ENCODE measurements around the gene PHTF1.
A peak's percentile ranks its signal among the peaks of the same experiment; 100 is the strongest.

Gene PHTF1

DNA sequence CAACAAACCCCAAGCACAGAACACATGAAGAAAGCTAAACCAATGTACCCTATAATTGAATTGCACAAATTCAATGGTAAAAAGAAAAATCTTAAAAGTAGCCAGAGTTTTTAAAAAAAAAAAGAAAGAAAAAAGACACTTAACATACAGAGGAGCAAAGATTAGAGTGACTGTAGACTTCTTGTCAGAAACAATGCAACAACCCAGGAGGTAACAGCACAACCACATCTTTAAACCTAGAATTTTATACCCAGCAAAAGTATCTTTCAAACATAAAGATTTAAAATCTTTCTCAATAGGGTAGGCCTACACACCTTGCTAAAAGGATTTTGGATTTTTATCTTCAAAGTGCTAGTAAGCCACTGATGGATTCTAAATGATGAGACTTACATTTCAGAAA lies 64.4 kb downstream of the PHTF1 start:
- H3K9me3 ChIP-seq (ENCODE audit: control extremely low read depth in 1 of 5, control insufficient read depth in 4 of 5, insufficient read depth in 2 of 5, low read depth in 1 of 5, low read length in 4 of 5), result peaks cover 0 to 20% (median 7%) of the 10 kb centered on the region in 5 experiments
- POLR2A ChIA-PET, result no interaction called here
- H3K27me3 ChIP-seq (replicated peaks in 2 of 5; ENCODE audit: control insufficient read depth in 4 of 5, insufficient read depth in 5 of 5, low read length in 4 of 5), result no peaks in the 10 kb centered on the region
- CTCF ChIA-PET, result no interaction called here
- H3K4me1 ChIP-seq (ENCODE audit: control extremely low read depth in 1 of 4, control insufficient read depth in 4 of 4, insufficient read depth in 4 of 4, low read length in 3 of 4), result no peaks in the 10 kb centered on the region
- DNase-seq, result peak in 1 of 3 donors; percentile 10
- no peak overlapping the region for H3K4me3 ChIP-seq (ENCODE audit: control insufficient read depth in 1 of 7, extremely low read depth in 1 of 7, insufficient read depth in 4 of 7, low read depth in 2 of 7, low read length in 6 of 7)
- H3K27ac ChIP-seq (ENCODE audit: insufficient read depth in 1 of 2, low read depth in 1 of 2, low read length in 2 of 2, poor library complexity in 1 of 2, severe bottlenecking in 2 of 2), result no peak overlapping the region
- peaks cover 16 to 40% (median 30%) of the 10 kb centered on the region in 4 experiments for H3K36me3 ChIP-seq (ENCODE audit: control insufficient read depth in 4 of 4, insufficient read depth in 4 of 4, low read length in 3 of 4)

DNA sequence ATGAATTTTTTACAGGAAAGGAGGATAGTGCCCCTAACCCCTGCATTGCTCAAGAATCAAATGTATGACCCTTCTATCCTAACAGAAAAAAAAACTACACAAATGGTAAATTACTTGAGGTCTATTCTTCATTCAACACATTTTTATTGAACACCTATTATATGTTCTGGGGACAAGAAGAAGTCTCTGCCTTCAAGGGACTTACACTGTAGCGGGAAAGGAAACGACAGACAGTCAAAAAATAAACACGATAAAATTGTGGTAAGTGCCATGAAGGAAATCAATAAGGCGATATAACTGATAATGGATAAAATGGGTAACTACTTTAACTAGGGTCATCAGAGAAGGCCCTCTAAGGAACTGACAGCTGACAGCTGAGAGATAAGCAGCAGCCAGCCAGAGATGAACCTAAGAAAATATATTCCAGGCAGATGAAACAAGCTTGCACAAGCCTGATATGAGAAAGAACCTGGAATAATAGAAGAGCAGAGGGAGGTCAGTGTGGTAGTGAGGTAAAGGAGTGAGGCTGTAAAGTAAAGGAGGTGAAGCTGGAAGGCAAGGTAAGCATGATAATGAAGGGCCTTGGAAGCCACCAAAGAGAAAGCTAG lies 66.4 kb downstream of the PHTF1 start:
- ChIA-PET CTCF (interaction anchor here (0.6 to 1.3 kb wide), 2 partner anchors 18 to 844 kb away, joined by 3 read pairs; no protein-coding TSS in a partner anchor), POLR2A (no interaction called here)
- 98% methylated on average over 4 of the region's 4 CpGs for WGBS (ENCODE audit: insufficient coverage)
- Histone ChIP-seq H3K36me3 (ENCODE audit: control insufficient read depth in 4 of 4, insufficient read depth in 4 of 4, low read length in 3 of 4) (peaks cover 16 to 33% (median 23%) of the 10 kb centered on the region in 4 experiments), H3K4me3 (ENCODE audit: control insufficient read depth in 1 of 7, extremely low read depth in 1 of 7, insufficient read depth in 4 of 7, low read depth in 2 of 7, low read length in 6 of 7) (no peak overlapping the region), H3K27ac (ENCODE audit: insufficient read depth in 1 of 2, low read depth in 1 of 2, low read length in 2 of 2, poor library complexity in 1 of 2, severe bottlenecking in 2 of 2) (no peak overlapping the region), H3K9me3 (ENCODE audit: control extremely low read depth in 1 of 5, control insufficient read depth in 4 of 5, insufficient read depth in 2 of 5, low read depth in 1 of 5, low read length in 4 of 5) (peaks cover 0 to 20% (median 7%) of the 10 kb centered on the region in 5 experiments), H3K27me3 (replicated peaks in 2 of 5; ENCODE audit: control insufficient read depth in 4 of 5, insufficient read depth in 5 of 5, low read length in 4 of 5) (no peaks in the 10 kb centered on the region), H3K4me1 (ENCODE audit: control extremely low read depth in 1 of 4, control insufficient read depth in 4 of 4, insufficient read depth in 4 of 4, low read length in 3 of 4) (no peaks in the 10 kb centered on the region)
- DNase-seq, result no peak

DNA sequence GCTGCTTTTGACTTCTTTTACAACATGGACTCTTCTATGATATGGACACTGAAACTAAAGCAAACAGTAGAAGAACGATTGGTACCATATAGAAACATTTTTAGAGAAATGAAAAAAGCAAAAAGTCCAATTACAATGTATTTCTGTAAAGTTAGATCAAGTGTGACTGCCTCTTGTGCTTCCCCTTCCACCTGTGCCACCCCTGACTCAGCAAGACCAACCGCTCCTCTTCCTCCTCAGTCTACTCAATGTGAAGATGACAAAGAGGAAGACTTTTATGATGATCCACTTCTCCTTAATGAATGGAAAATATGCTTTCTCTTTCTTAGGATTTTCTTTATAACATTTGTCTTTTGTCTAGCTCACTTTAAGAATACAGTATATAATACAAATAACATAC lies 66.9 kb downstream of the PHTF1 start:
- CTCF ChIA-PET, result interaction anchor here (0.6 kb wide), 1 partner anchor 843 kb away, joined by 3 read pairs; no protein-coding TSS in a partner anchor
- Histone ChIP-seq H3K36me3 (ENCODE audit: control insufficient read depth in 4 of 4, insufficient read depth in 4 of 4, low read length in 3 of 4) (peaks cover 14 to 28% (median 21%) of the 10 kb centered on the region in 4 experiments), H3K27me3 (replicated peaks in 2 of 5; ENCODE audit: control insufficient read depth in 4 of 5, insufficient read depth in 5 of 5, low read length in 4 of 5) (no peaks in the 10 kb centered on the region), H3K4me1 (ENCODE audit: control extremely low read depth in 1 of 4, control insufficient read depth in 4 of 4, insufficient read depth in 4 of 4, low read length in 3 of 4) (no peaks in the 10 kb centered on the region), H3K27ac (ENCODE audit: insufficient read depth in 1 of 2, low read depth in 1 of 2, low read length in 2 of 2, poor library complexity in 1 of 2, severe bottlenecking in 2 of 2) (no peak overlapping the region), H3K9me3 (ENCODE audit: control extremely low read depth in 1 of 5, control insufficient read depth in 4 of 5, insufficient read depth in 2 of 5, low read depth in 1 of 5, low read length in 4 of 5) (peaks cover 0 to 20% (median 7%) of the 10 kb centered on the region in 5 experiments), H3K4me3 (ENCODE audit: control insufficient read depth in 1 of 7, extremely low read depth in 1 of 7, insufficient read depth in 4 of 7, low read depth in 2 of 7, low read length in 6 of 7) (no peak overlapping the region)
- POLR2A ChIA-PET, result no interaction called here
- peak in 1 of 3 donors; percentile 13 for DNase-seq
- WGBS (ENCODE audit: insufficient coverage), result no CpG with 5 or more reads among the region's 2 CpGs

DNA sequence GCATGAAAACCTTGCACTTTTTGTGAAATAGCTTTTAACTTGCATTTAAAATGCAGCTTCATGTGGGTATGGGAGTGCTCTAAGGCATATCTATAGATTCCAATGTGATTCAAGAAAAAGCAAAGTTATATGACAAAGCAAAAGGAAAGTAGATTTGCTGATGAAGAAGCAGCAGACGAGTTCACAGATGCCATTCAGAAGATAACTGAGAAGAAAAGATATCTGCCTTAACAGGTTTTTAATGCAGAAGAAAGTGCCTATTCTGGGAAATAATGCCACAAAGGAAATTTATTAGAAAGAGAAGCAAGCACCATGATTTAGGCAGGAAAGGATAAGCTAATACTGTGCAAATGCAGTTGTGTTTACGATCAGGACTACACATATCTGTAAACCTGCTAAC lies 68.1 kb downstream of the PHTF1 start:
- Histone ChIP-seq H3K4me3 (ENCODE audit: control insufficient read depth in 1 of 7, extremely low read depth in 1 of 7, insufficient read depth in 4 of 7, low read depth in 2 of 7, low read length in 6 of 7) (no peak overlapping the region), H3K36me3 (ENCODE audit: control insufficient read depth in 4 of 4, insufficient read depth in 4 of 4, low read length in 3 of 4) (peaks cover 6 to 17% (median 15%) of the 10 kb centered on the region in 4 experiments), H3K4me1 (ENCODE audit: control extremely low read depth in 1 of 4, control insufficient read depth in 4 of 4, insufficient read depth in 4 of 4, low read length in 3 of 4) (no peaks in the 10 kb centered on the region), H3K27ac (ENCODE audit: insufficient read depth in 1 of 2, low read depth in 1 of 2, low read length in 2 of 2, poor library complexity in 1 of 2, severe bottlenecking in 2 of 2) (no peak overlapping the region), H3K9me3 (ENCODE audit: control extremely low read depth in 1 of 5, control insufficient read depth in 4 of 5, insufficient read depth in 2 of 5, low read depth in 1 of 5, low read length in 4 of 5) (peaks cover 0 to 20% (median 7%) of the 10 kb centered on the region in 5 experiments), H3K27me3 (replicated peaks in 2 of 5; ENCODE audit: control insufficient read depth in 4 of 5, insufficient read depth in 5 of 5, low read length in 4 of 5) (no peaks in the 10 kb centered on the region)
- WGBS (ENCODE audit: insufficient coverage), result 100% methylated on average over 1 of the region's 2 CpGs
- CTCF ChIA-PET, result no interaction called here
- POLR2A ChIA-PET, result no interaction called here
- peak in 1 of 3 donors; percentile 27 for DNase-seq

DNA sequence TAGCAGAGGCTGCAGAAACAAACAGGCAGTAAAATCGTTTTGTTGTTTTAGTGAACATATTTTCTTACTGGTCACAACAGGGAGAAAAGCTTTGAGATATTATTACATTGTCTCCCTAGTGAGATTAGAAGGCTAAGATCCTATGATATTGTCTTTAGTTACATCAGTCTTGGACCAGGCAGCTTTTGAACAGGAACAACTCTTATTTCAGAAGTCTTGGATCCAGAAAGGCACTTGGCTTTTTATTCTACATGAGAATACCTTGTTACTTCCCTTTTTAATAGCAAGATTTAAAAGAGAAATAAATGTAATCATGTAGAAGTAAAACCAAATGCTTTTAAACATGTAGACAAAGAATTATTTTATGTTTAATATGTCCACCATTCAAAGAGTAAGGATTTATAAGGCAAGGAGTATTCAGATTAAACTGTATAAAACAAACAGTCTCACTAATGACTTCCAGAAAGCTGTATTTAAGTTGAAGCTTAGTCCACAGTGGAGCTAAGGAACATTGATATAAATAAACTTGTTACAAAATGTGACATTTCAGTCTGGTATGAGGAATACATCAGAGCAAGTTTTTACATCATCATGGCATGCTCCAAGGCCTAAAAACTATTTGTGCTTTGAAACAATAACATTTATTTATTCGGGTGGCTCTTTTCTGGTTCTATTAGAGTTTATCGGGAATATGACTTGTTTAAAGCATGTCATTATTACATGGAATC lies 72.2 kb downstream of the PHTF1 start:
- DNase-seq, result no peak
- POLR2A ChIA-PET, result no interaction called here

DNA sequence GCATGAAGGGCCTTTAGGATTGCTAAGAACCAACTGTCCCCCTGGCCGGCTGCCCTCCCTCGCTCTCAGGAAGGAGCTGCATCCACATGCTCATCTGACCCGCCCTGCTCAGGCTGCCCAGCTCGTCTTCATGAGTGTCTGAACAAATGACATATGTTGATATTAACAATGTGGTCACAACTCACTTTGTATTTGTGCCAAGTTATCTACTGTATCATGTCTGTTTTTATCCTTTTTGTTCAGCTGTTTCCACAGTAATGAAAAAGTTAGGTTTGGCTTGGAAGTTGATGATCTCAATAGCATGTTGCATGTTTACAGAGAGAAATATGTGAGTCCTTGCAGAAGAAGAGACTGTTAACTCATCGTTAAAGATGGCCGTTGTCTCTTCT lies 75.1 kb downstream of the PHTF1 start:
- POLR2A ChIA-PET, result interaction anchor here (0.7 kb wide), 1 partner anchor 419 kb away, joined by 3 read pairs; no protein-coding TSS in a partner anchor
- Histone ChIP-seq H3K27ac (ENCODE audit: insufficient read depth in 1 of 2, low read depth in 1 of 2, low read length in 2 of 2, poor library complexity in 1 of 2, severe bottlenecking in 2 of 2) (no peak overlapping the region), H3K36me3 (ENCODE audit: control insufficient read depth in 4 of 4, insufficient read depth in 4 of 4, low read length in 3 of 4) (peaks cover 0 to 4% (median 0%) of the 10 kb centered on the region in 4 experiments), H3K27me3 (replicated peaks in 2 of 5; ENCODE audit: control insufficient read depth in 4 of 5, insufficient read depth in 5 of 5, low read length in 4 of 5) (no peaks in the 10 kb centered on the region), H3K4me1 (ENCODE audit: control extremely low read depth in 1 of 4, control insufficient read depth in 4 of 4, insufficient read depth in 4 of 4, low read length in 3 of 4) (no peaks in the 10 kb centered on the region), H3K9me3 (ENCODE audit: control extremely low read depth in 1 of 5, control insufficient read depth in 4 of 5, insufficient read depth in 2 of 5, low read depth in 1 of 5, low read length in 4 of 5) (no peaks in the 10 kb centered on the region), H3K4me3 (ENCODE audit: control insufficient read depth in 1 of 7, extremely low read depth in 1 of 7, insufficient read depth in 4 of 7, low read depth in 2 of 7, low read length in 6 of 7) (no peak overlapping the region)
- DNase-seq, result peak in 1 of 3 donors; percentile 46
- WGBS (ENCODE audit: insufficient coverage), result 100% methylated on average over 1 of the region's 6 CpGs
- CTCF ChIA-PET, result no interaction called here

More for the DNA sequence above, 72.2 kb downstream of the PHTF1 start:
- Histone ChIP-seq H3K36me3 (ENCODE audit: control insufficient read depth in 4 of 4, insufficient read depth in 4 of 4, low read length in 3 of 4) (peaks cover under 1 to 11% (median 2%) of the 10 kb centered on the region in 4 experiments), H3K4me3 (ENCODE audit: control insufficient read depth in 1 of 7, extremely low read depth in 1 of 7, insufficient read depth in 4 of 7, low read depth in 2 of 7, low read length in 6 of 7) (no peak overlapping the region), H3K9me3 (ENCODE audit: control extremely low read depth in 1 of 5, control insufficient read depth in 4 of 5, insufficient read depth in 2 of 5, low read depth in 1 of 5, low read length in 4 of 5) (no peaks in the 10 kb centered on the region), H3K4me1 (ENCODE audit: control extremely low read depth in 1 of 4, control insufficient read depth in 4 of 4, insufficient read depth in 4 of 4, low read length in 3 of 4) (no peaks in the 10 kb centered on the region), H3K27me3 (replicated peaks in 2 of 5; ENCODE audit: control insufficient read depth in 4 of 5, insufficient read depth in 5 of 5, low read length in 4 of 5) (no peaks in the 10 kb centered on the region), H3K27ac (ENCODE audit: insufficient read depth in 1 of 2, low read depth in 1 of 2, low read length in 2 of 2, poor library complexity in 1 of 2, severe bottlenecking in 2 of 2) (no peak overlapping the region)
- 100% methylated on average over 1 of the region's 3 CpGs for WGBS (ENCODE audit: insufficient coverage)
- CTCF ChIA-PET, result interaction anchor here (0.6 to 1.2 kb wide), 3 partner anchors 17 to 614 kb away, joined by 3 to 4 read pairs (median 3); partner anchors contain the start of gene LRIG2
